ENCODE measurements around the gene PPP1R13B.

PPP1R13B gene

DNA sequence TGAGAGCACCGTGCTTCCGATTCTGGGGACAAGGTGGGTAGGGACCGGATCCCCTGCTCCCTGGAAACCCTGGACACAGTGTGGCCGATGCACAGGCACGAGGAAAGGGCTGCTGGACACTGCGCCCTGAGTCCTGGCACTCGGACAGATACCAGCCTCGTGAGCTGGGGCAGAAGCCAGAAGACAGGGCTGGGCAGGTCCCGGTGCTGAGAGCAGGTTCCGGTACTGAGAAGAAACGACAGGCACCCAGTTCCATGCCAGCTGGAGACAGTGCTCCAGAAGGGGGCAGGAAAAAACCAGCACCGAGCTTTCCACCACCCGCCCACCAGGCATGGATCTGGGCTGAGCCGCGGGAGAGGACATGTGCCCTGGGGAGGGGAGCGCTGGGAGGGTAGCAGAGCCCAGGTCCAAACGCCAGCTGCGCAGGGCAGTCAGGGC is 138.6 kb downstream of the PPP1R13B start:
- no peak for DNase-seq

DNA sequence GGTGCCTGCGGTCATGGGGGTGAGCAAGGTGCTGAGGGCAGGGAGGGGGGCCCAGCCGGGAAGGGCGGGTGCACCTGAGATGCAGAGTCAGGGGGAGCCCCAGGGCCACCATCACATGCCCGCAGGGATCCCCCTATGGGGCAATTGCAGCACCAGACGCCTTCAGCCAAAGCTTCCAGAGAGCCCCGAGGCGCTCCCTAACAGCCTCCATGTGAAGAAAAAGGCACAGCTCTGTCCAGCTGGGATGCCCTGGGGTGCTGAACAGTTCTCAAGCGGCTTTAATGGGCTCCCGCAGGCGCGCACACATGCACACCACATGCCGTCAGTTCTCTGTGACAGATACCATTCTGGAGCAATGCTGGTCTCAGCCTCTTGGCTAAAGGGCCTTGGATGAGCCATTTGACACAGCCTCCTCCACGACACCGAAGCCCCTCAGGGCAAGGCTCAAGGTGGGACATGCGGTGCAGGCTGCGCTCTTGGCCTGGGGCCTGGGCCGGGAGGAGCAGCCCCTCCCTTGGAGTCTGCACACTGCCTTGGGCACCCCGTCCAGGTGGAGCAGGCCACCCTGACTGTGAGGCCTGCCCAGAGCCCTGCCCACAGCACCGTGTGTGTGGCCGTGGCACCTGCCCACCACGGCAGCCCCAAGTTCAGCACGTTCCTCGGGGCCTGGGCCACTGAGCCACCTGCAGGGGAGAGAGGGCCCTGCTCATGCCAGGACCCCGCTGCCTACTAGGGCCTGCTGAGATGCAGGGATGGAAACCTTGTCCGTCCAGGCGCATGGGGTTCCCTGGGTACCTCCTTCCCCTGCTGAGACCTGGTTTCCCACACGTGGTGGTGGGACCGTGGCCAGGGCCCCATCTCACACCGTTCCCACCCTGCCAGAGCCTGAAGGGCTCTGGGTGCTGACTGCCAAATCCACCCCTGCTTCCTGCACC is 139.8 kb downstream of the PPP1R13B start:
- no peak for DNase-seq

DNA sequence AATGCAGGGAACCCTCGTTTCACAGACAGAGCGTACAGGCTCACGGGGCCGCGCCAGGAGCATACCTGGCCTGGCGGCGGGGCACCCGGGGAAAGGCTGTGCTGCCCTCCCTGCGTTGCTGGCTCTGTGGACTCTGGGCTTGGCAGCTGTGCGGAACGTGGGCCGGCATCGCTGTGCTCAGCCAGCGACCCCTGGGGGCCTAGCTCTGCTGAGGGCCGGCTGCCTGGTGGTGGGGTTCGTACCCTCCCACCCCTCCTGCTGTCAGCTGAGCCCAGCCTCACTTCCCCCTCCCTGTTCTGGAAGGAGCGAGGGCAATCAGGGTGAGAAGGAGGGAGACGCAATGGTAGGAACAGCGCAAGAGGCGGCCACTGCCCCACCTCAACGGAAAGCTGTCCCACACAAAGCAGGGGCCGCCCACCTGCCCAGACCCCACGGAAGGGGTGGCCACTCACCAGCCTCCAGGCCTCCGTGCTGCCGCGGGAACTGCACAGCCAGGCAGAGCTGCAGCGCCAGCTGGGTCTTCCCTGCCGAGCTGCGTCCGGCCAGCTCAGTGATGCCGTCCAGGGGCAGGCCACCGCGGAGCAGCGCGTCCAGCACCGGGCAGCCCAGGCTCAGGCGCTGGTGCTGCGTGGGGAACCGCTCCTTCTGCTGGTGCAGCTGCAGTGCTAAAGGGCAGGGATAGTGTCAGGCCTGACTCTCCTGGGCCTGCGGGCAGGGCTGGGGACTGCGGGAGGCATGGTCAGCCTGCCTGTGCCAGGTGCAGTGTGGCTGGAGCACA is 140.6 kb downstream of the PPP1R13B start:
- no peak for DNase-seq

DNA sequence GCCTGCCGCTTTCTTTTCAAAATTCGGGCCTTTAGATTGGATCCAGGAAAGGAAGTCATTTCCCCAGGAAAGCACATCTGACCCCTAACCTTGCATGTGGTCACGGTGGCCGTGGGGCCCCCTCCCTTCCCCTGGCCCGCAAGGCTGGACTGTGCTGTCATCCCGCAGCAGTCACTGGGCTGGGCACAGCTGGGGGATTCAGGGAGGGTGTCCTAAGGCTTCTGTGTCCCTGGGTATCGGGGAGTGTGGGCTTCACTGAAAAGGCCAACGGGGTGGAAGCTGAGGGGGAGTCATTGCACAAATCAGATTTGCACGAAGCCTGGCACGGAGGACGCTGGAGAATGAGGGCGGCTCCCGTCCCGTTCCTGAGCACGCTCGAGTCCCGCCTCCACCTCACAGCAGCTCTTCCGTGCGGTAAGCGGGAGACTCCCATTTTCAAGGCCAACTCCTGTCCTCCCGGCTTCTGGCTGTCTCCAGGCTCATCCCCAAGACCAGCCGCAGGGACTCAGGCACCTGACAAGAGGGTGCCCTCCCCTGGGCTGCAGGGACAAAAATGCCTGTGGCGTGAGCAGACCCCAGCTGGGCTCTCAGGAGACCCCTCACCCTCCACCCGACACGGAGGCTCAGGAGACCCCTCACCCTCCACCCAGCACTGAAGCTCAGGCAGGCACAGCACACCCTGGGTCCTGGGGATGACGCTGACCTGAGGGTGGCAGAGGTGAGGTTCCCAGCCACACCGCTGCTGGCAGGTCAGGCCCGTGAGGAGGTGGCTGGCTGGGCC is 141.7 kb downstream of the PPP1R13B start:
- no peak for DNase-seq

DNA sequence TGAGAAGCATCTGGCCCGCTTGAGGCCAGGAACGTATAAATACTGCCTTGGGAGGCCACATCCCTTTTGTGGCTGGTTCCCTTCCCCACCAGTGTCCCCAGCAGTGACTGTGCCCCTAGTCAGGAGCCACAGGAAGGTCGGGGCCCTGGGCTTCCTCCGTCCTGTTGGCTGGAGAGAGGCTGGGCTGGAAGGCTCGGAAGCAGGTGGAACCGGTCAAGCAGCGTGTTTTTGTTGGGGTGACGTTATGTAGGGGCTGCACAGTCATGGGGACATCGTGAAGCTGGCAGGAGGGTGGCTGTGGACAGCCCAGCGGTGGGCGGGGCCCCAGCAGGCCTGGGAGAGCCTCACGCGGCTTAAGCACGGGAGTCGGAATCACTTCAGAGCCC is 142.3 kb downstream of the PPP1R13B start:
- no peak for DNase-seq

DNA sequence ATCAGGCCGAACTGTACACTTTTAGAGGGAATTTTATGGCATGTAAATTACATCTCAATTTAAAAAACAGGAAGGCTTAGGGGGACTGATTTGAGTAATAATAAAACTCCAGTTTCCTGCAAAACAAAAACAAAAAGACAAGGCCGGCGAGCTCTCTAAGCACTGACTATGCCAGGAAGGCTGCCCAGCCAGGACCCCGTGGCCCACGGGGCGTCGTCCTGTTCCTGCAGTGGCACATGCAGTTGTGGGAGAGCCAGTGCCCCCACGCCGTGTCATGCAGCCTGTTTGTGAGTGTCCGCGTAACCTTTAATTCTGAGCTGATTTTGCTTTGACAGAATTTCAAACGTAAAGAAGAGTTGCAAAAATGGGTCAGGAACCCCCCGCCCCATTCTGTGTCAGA is 142.7 kb downstream of the PPP1R13B start:
- no peak for DNase-seq

DNA sequence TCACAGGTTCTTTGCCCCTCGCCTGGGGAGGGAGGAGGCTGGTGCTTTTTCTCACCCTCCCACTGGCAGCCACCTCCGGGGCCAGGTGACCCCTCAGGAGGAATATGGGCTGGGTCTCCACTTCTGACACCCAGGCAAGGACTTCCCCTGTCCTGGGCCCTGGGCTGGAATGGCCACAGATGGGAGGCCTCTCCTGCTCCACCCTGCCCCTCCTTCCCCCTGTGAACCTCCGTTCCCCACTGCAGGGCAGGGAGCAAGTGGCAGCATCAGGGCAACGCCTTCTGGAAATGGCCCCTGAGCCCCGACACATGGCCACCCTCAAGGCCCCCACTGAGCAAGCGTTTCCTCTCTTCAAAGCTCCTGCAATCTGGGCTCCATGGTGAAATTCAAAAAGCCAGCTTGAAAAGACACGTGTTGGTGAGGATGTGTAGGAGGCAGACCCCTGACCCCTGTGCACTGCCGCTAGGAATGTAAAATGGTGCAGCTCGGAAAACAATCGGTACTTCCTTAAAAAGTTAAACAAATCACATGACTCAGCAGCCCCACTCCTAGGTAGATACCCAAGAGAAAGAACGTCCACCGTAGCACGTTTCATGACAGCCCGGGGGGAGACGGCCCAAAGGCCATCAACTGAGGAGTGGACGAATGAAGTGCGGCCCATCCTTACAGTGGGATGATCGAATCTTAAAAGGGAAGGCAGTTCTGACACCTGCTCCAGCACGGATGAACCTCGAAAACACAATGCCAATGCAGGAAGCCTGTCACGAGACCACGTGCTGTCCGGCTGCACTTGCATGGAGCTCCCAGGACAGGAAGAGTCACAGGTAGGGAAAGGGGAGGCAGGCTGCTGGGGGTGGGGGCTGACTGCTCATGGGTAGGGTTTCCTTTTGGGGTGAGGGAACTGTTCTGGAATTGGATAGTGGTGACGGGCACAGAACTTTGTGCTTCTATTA is 143.7 kb downstream of the PPP1R13B start:
- no peak for DNase-seq

DNA sequence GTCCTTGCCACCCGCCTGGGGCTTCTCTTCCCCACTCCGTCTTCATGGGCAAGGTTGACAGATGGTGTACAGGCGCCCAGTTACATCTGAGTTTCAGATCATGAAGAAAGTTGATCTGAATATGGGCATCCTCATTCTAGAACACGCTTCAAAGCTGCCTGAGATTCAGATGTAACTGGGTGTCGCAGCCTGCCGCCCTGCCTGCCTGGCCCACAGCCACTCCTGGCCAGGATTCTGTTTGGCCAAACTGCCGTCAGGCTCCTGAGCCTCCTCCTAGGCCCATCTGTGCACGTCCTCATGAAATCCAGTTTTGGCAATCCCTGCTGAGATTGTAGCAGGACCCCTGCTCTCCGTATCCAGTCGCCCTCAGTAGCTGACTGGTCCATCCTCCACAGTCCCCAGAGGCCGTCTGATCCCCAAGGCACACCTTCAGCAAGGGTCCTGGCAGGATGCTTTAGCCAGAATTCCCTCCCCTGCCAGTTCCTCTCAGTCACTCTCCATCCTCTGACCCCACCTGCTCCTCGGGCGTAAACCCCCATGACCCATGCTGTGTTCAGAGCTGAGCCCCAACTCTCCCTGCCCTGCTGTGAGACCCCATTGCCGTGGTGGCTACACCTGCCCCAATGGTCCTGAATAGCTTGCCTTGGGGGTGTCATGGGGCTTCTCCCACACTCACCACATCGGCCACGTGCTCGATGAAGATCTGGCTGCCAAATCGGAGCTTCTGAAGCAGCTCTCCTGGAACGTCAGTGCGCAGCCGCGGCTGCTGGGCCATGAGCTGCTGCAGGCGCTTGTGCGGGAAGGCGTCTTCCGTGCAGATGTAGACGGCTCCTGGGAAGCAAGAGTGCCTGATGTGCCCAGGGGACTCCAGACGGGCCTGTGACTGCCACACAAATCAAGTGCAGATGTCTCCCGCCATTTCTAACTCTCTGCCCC is 144.6 kb downstream of the PPP1R13B start:
- DNase-seq: no peak

DNA sequence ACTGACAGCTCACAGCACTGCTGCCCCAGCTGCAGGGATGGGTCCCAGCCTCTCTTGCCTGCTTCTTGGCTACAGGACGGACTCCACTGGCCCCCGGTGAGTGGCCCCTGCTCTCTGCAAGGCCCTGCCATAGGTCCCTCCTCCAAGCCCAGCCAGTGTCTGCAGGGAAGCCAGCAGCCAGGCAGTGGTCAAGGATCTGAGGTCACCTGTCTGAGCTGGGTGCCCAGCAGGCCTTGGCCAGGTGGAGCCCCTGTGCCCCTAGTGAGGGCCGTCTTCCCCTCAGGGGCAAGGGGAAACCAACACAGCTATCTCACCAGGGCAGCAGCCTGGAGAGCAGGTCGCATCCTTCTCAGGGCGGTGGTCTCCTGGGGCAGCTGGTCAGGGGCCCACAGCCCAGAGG is 145.3 kb downstream of the PPP1R13B start:
- DNase-seq: no peak

DNA sequence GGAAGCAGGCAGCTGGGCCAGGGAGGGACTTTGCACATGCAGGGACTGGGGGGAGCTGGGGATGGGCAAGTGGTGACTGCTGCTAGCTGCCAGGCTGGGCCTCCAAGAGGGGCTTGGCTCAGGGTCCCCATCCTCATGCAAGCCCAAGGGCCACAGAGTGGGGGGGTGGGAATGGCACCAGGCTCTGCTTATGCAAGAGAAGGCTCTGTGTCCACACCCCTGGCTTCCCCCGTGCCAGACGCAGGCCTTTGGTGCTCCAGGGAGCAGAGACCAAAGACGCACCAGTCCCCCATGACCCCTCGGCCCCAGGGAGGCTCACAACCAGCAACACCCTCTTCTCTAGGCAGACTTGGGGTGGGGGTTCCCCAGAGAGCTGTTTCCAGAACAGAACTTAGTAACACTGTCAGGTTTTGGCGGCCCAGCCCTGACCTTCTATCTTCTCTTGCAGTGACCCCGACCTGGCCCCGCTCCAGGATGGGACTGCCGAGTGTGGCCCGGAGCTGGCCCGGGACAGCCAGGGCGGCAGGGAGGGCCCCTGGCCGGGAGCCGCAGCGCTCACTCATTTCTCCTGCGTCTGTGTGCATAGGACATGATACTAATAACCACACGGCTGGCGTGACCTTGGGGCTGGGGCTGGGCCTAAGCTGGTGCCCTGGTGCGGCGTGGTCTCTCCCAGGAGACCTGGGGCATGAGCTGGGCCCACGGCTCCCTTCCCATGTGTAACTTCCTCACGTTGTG is 146.5 kb downstream of the PPP1R13B start:
- no peak for DNase-seq

DNA sequence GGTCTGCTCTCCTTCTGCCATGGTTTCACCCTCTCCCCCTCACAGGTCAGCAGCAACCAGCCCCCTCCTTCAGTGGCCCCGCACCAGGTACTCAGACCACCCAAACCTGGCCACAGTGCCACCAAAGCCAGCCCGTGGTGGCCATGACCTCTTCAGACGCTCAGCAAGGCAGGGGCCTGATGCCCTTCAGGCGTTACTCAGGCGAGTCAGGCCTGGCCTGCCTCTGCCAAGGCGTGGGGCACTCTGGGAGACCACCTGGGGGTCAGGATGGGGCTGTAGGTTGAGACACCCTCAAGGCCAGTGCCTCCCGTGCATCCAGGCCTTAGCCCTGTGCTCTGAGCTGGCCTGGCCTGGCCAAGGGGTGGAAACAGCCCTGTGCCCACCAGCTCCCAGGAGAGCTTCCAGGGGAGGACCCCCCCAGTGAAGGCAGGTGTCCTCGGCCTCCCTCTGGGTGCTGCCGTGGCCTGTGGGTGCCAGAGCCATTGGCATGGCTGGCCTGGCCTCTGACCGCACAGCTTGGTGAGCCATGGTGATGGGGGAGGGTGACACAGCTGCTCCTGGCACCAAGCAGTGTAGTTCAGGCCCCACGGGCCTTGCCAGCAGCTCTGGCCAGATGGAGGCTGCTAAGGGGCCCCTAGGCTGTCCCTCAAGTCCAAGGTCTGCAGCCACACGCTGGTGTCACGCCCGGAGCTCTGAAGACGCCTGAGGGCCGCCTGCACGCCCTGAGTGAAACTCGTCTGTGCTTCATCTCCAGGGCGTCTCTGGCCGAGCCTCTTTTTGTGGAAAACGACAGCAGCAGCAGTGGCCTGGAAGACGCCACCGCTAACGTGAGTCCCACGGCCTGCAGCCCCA is 147.2 kb downstream of the PPP1R13B start:
- no peak for DNase-seq

DNA sequence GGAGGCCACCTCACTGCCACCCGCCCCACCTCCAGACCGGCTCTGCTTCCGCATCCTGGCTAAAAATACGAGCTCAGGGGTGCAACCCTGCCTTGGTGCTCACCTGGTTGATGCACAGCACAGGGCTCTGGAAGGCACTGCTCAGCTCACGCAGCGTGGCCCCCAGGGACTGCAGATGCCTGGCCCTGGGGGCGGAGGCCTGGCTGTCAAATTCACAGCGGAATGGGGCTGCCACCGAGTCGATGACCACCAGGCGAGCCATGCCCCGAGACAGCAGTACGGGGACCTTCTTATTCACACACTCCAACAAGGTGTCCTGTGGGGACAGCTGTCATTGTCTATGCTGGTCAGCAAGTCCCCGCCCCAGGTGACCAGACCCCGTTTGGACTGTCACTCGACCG is 148.1 kb downstream of the PPP1R13B start:
- DNase-seq: no peak

DNA sequence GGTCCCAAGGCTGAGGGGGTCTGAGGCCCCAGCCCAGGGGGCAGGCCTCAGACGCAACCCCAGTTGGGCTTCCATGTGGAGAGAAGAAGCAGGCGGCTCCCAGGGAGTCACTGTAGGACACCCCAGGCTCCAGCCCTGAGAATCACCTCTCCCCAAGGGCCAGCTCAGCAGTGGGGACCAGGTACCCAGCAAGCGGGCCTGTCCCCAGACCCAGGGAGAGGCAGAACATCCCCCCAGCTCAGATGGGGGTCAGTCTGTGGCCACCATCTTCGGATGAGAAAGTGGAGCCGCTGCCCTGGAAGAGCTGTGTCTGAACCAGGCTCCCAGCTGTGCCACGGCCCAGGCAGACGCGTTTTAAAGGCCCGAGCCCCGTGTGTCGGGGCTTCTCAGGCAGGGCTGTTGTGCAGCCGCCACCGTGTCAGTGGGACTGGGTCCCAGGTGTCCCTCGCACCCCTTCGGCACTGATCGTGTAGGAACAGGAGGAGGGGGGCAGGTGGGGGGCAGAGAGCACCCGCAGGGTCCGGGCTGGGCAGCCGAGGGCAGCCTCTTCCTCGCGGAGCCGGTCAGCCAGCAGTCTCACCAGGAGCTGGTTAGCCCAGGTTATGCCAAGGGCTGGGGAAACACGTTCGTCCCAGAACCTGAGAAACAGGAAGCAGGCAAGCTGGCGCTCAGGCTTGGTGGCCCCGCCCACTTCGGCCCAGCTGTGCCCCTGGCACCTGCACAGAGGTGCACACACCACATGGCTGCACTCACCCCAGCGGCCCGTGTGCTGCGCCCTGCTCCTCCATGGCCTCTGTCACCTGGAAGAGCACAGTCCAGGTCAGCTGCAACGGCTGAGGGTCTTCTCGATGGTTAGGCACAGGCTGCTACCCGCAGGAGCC is 148.8 kb downstream of the PPP1R13B start:
- DNase-seq: no peak

DNA sequence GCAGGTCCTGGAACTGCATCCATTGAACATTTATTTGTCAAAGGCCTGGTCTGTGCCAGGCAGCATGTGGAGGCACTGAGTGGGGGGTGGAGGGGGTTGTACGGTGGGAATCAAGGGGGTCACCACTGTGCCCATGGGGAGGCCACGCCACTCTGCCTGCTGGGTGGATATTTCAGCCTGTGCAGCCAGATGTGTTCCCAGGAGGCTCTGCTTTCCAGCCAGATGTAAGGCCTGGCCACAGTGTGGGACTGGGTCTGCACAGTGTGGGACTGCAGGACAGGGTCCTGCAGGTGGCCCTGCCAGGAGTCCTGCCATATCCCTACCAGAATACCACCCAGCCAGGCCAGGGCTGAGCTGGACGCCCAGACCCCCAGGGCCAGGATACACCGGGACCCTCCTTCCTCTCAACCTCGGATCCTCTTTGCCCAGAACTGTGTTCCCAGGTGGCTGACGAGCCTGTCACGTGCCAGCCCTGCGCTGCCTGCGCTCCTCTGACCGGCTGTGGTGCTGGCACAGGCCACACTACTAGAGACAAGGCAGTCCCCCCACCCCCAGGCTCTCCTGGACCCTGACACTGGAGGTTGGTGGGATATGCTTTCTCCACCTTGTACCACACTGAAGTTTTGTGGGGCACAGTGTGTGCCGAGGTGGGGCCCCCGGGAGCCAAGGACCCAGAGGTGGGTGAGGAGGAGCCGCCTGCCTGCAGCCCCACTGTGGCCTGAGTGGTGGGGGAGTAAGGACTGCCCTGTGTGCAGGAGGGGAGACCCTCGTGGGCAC is 149.6 kb downstream of the PPP1R13B start:
- DNase-seq: no peak

DNA sequence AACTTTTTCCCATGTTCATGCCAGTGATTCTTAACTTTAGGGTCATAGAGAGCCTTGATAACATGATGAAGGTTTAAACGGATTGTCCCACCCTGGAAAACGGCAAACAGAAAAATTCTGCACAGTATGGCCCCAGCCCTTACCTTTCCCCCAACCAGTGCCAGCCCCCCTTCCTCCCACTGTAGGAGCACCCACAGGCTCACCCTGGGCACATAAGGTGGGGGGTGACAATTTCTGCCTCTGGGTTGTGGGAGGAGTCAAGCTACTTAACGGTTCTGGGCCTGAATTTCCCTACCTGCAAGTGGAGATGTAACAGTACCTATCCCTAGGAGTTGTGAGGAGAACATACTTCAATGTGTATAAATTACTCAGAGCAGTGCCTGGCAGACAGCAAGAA is 150.2 kb downstream of the PPP1R13B start:
- no peak for DNase-seq

DNA sequence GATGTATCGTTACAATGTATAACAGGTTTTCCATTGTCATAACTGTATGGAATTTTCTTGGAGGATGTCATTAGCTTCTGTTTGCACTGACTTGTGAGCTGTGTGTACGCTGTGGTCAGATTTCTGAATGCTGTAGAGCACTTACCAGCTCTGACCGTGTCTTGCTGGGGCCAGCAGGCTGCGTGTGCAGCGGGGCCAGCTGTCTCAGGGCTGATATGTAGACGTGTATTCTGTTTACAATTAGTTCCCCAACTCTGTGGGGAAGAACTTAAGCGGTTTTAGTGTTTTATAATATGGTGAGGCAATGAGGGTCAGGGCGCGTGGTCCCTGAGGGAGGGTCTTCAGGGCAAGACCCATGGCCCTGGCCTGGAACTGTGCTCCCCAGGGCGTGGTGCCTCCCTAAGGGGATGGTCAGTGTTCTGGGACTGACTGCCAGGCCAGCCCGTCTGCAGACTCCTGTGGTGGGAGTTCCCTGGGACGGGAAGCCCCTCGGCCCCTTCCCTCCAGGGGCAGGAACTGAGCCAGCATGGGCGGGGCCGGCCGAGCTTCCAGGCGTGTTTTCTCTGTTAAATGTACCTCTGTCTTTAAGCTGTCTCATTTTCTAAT is 150.8 kb downstream of the PPP1R13B start:
- no peak for DNase-seq

DNA sequence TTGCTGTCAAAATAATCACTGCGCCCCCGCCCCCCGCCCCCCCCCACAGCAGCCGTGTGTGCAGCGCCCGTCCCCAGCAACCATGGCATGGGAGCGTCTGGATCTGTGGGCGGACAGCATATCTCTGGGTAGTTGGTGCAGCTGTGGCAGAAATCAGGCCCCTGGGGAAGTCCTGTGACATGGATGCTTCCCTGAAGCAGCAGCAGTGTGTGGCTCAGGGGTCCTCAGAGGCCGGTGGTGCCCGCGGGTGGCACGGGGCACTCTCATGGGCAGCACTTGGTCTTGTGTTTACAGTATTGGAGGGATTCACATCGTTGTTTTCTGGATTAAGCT is 151.3 kb downstream of the PPP1R13B start:
- no peak for DNase-seq
